Panc1 (cell line): ENCODE measurements around the gene HEXD. TPM values are rescaled to one million over a fixed set of nuclear protein-coding genes. Genes with fewer than 3 reads are reported as not detected.

Experiments used
- ATAC-seq: fragments of 200-7000 bp; cut with Tn5 transposase; 2 replicates; pipeline ENCODE4 v1.9.1; 2020; ENCODE audit warnings: mild to moderate bottlenecking, moderate library complexity
- BruUV-seq: library from RNA; stranded (reverse); fragments of 400-500 nt; replicated peaks from 2 replicates; lab custom pipeline; 2021; lab: Mats Ljungman, UMichigan
- CTCF ChIA-PET: fragments of 300-600 bp; sonication (Branson Sonifier 250); formaldehyde crosslinking; loops from one replicate; lab custom pipeline; 2022; ENCODE audit warnings: antibody characterized with exemption; lab: Charles Lee
- POLR2A ChIA-PET: fragments of 300-600 bp; sonication (Branson Sonifier 250); formaldehyde crosslinking; loops from one replicate; lab custom pipeline; 2022; ENCODE audit warnings: antibody characterized with exemption; lab: Charles Lee
- DNase-seq: peaks from one replicate; pipeline ENCODE4 v3.0.0-alpha.2; 2010; ENCODE audit warnings: low read depth, low spot score
- H3K27ac ChIP-seq: 2 replicates; pipeline ENCODE4 v1.5.1; 2011; ENCODE audit warnings: mild to moderate bottlenecking, low read length, inconsistent platforms
- H3K27me3 ChIP-seq: fragments of 200-500 bp; sonication (Bioruptor generic); 2 replicates; pipeline ENCODE4 v1.6.0; 2014; ENCODE audit warnings: low read length, inconsistent platforms; ENCODE audit not compliant: control insufficient read depth, insufficient read depth
- H3K36me3 ChIP-seq: fragments of 200-500 bp; sonication (Bioruptor generic); 2 replicates; pipeline ENCODE4 v1.5.1; 2014; ENCODE audit warnings: inconsistent platforms, mild to moderate bottlenecking, low read length, moderate library complexity; ENCODE audit not compliant: control insufficient read depth, insufficient read depth
- H3K4me1 ChIP-seq: 2 replicates; pipeline ENCODE4 v1.5.1; 2011; ENCODE audit warnings: inconsistent platforms, mild to moderate bottlenecking, low read length, moderate library complexity; ENCODE audit not compliant: control insufficient read depth, insufficient read depth
- H3K4me3 ChIP-seq, 2 experiments: 2 replicates each; pipeline ENCODE4 v1.5.1; 2011 to 2012; ENCODE audit warnings: low read depth in 2 of 2, low read length in 2 of 2, mild to moderate bottlenecking in 2 of 2, inconsistent platforms in 1 of 2, moderate library complexity in 1 of 2
- H3K9me3 ChIP-seq: fragments of 200-500 bp; sonication (Bioruptor generic); 2 replicates; pipeline ENCODE4 v1.5.1; 2014; ENCODE audit warnings: low read depth, mild to moderate bottlenecking, inconsistent platforms, low read length, moderate library complexity; ENCODE audit not compliant: control insufficient read depth, insufficient read depth
- POLR2AphosphoS5 ChIP-seq: IDR thresholded peaks from 2 replicates; pipeline ENCODE4 v1.6.1; 2012; ENCODE audit warnings: mild to moderate bottlenecking, low read depth, low read length, moderate library complexity
- SIN3A ChIP-seq: IDR thresholded peaks from 2 replicates; pipeline ENCODE4 v1.6.1; 2012; ENCODE audit warnings: low read depth, mild to moderate bottlenecking, low read length, moderate library complexity, borderline replicate concordance; ENCODE audit not compliant: insufficient read depth
- TCF7L2 ChIP-seq: IDR thresholded peaks from 2 replicates; pipeline ENCODE4 v1.6.1; 2011; ENCODE audit warnings: mild to moderate bottlenecking, low read depth, low read length, inconsistent platforms
- in situ Hi-C: cut with HindIII; loops from 2 replicates; pipeline ENCODE4 v1.10.0; 2016; ENCODE audit warnings: low sequenced_read_pairs, low pct_unique_long_range_greater_than_20kb
- intact Hi-C: fragments of 100-400 bp; cut with micrococcal nuclease; formaldehyde crosslinking; loops from one replicate; pipeline ENCODE4 v1.10.0; 2022; ENCODE audit not compliant: unreplicated experiment
- total RNA-seq: library from RNA; stranded (reverse); gene quantifications from one replicate; pipeline ENCODE4 v1.2.1, GENCODE V29; 2021; ENCODE audit not compliant: unreplicated experiment
- TF ChIP-seq, protein P1 (sequence below): fragments of 450-650 bp; IDR thresholded peaks from 2 replicates; pipeline ENCODE4 v1.5.1; 2017; ENCODE audit warnings: mild to moderate bottlenecking
- TF ChIP-seq, protein P2 (sequence below), 2 experiments: IDR thresholded peaks; 2 replicates each; pipeline ENCODE4 v1.6.1; 2011 to 2012; ENCODE audit warnings: low read depth in 2 of 2, control low read depth in 1 of 2, low read length in 1 of 2, mild to moderate bottlenecking in 1 of 2, moderate library complexity in 1 of 2; ENCODE audit not compliant: insufficient read depth in 1 of 2

HEXD gene
- total RNA-seq, 1 experiment from 2014 or later = 25.6 TPM

GRCh38 chr17:82377924-82378740 is 40.0 kb upstream of the HEXD start:
- no peak overlapping the region for H3K27ac ChIP-seq
- H3K4me1 ChIP-seq = peaks cover 8% of the 10 kb centered on the region
- CTCF ChIA-PET = interaction anchor here (0.6 kb wide), 1 partner anchor 22 kb away, joined by 3 read pairs; no protein-coding TSS in a partner anchor
- POLR2A ChIA-PET = interaction anchor here (0.6 to 0.7 kb wide), 3 partner anchors 13 to 56 kb away, joined by 5 to 9 read pairs (median 7); no protein-coding TSS in a partner anchor
- no peaks in the 10 kb centered on the region for H3K9me3 ChIP-seq
- DNase-seq (no peak), ATAC-seq (no peak)
- TF ChIP-seq, protein P1, sequence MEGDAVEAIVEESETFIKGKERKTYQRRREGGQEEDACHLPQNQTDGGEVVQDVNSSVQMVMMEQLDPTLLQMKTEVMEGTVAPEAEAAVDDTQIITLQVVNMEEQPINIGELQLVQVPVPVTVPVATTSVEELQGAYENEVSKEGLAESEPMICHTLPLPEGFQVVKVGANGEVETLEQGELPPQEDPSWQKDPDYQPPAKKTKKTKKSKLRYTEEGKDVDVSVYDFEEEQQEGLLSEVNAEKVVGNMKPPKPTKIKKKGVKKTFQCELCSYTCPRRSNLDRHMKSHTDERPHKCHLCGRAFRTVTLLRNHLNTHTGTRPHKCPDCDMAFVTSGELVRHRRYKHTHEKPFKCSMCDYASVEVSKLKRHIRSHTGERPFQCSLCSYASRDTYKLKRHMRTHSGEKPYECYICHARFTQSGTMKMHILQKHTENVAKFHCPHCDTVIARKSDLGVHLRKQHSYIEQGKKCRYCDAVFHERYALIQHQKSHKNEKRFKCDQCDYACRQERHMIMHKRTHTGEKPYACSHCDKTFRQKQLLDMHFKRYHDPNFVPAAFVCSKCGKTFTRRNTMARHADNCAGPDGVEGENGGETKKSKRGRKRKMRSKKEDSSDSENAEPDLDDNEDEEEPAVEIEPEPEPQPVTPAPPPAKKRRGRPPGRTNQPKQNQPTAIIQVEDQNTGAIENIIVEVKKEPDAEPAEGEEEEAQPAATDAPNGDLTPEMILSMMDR = no peak
- TF ChIP-seq, protein P2, sequence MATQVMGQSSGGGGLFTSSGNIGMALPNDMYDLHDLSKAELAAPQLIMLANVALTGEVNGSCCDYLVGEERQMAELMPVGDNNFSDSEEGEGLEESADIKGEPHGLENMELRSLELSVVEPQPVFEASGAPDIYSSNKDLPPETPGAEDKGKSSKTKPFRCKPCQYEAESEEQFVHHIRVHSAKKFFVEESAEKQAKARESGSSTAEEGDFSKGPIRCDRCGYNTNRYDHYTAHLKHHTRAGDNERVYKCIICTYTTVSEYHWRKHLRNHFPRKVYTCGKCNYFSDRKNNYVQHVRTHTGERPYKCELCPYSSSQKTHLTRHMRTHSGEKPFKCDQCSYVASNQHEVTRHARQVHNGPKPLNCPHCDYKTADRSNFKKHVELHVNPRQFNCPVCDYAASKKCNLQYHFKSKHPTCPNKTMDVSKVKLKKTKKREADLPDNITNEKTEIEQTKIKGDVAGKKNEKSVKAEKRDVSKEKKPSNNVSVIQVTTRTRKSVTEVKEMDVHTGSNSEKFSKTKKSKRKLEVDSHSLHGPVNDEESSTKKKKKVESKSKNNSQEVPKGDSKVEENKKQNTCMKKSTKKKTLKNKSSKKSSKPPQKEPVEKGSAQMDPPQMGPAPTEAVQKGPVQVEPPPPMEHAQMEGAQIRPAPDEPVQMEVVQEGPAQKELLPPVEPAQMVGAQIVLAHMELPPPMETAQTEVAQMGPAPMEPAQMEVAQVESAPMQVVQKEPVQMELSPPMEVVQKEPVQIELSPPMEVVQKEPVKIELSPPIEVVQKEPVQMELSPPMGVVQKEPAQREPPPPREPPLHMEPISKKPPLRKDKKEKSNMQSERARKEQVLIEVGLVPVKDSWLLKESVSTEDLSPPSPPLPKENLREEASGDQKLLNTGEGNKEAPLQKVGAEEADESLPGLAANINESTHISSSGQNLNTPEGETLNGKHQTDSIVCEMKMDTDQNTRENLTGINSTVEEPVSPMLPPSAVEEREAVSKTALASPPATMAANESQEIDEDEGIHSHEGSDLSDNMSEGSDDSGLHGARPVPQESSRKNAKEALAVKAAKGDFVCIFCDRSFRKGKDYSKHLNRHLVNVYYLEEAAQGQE (IDR thresholded peaks at IDR 0.05; ENCODE audit: insufficient read depth in 1 of 2, low read depth in 2 of 2, low read length in 1 of 2) = no peak
- H3K36me3 ChIP-seq = no peaks in the 10 kb centered on the region
- in situ Hi-C loops (no loop called here), intact Hi-C loops (no loop called here)
- H3K4me3 ChIP-seq = no peak overlapping the region
- H3K27me3 ChIP-seq = no peaks in the 10 kb centered on the region
- no TSS peak for BruUV-seq

DNA sequence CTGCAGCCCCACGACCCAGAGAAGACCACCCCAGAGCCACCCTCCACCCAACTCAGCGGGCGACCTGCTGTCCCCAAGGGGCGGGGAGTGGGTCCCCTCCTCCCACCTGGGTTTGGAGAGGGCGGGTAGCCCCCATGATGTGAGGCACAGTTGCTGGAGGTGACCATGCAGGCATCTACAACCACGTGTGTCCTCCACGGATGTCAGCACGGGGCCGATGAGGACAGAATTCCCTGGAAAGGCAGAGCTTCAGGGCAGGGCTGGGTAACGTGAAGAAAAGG is 39.5 kb upstream of the HEXD start:
- Histone ChIP-seq H3K27me3 (no peaks in the 10 kb centered on the region), H3K9me3 (no peaks in the 10 kb centered on the region), H3K4me1 (peaks cover 12% of the 10 kb centered on the region), H3K27ac (no peak overlapping the region), H3K36me3 (no peaks in the 10 kb centered on the region), H3K4me3 (no peak overlapping the region)
- in situ Hi-C loops = no loop called here
- no peak for ATAC-seq
- DNase-seq = no peak
- BruUV-seq = no TSS peak
- ChIA-PET POLR2A (interaction anchor here (0.7 kb wide), 1 partner anchor 56 kb away, joined by 9 read pairs; no protein-coding TSS in a partner anchor), CTCF (interaction anchor here (0.6 kb wide), 1 partner anchor 23 kb away, joined by 3 read pairs; no protein-coding TSS in a partner anchor)
- intact Hi-C loops = no loop called here
- TF ChIP-seq SIN3A (no peak), TCF7L2 (no peak), POLR2AphosphoS5 (no peak)
- TF ChIP-seq, protein P1 = no peak
- TF ChIP-seq, protein P2 (IDR thresholded peaks at IDR 0.05; ENCODE audit: insufficient read depth in 1 of 2, low read depth in 2 of 2, low read length in 1 of 2) = no peak
